Measurements from ENCODE around the gene KRTAP5-11. TPM values are rescaled to one million over a fixed set of nuclear protein-coding genes. Genes with fewer than 3 reads are reported as not detected.
"Not testable (repeated sequence)": the region's sequence is repeated elsewhere in the genome, so short reads cannot be mapped to it uniquely, and the experiment has no call there.

Gene KRTAP5-11
- total RNA-seq, 1 donor from 2014 or later, result not detected

DNA sequence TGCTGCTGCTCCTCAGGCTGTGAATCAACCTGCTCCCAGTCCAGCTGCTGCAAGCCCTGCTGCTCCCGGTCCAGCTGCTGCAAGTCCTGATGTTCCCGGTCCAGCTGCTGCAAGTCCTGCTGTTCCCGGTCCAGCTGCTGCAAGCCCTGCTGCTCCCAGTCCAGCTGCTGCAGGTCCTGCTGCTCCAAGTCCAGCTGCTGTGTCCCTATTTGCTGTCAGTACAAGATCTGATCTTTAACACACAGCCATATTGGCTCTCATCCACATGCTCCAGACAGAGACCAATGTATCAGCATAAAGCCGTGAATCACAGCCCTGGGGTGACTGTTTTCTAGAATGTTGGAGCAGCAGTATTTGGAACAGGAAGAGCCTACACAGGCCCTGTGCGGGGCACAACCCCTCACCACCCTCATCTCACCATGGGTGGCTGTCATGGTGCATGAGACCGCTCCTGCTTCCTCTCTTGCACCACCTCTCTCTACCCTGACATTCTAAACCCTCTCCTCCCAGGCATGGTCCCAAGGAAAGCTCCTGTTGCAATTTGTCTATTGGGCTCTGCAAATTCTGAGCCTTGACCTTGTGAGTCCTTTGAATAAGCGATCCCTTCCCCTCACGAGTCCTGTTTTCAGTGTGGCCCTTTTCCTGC is 13.8 kb downstream of the KRTAP5-11 start:
- Histone ChIP-seq H3K27ac (ENCODE audit: low read depth, low read length) (no peak overlapping the region), H3K4me1 (ENCODE audit: control insufficient read depth in 3 of 3, insufficient read depth in 3 of 3, low read length in 3 of 3) (peaks cover 3 to 9% (median 5%) of the 10 kb centered on the region in 3 donors), H3K27me3 (ENCODE audit: control insufficient read depth in 3 of 3, insufficient read depth in 3 of 3, low read length in 3 of 3) (peaks cover 0 to 16% (median 13%) of the 10 kb centered on the region in 3 donors), H3K4me3 (ENCODE audit: low read length in 3 of 3) (no peak overlapping the region), H3K36me3 (ENCODE audit: control insufficient read depth in 3 of 3, insufficient read depth in 3 of 3, low read length in 3 of 3) (no peaks in the 10 kb centered on the region), H3K9ac (ENCODE audit: low read depth in 1 of 3, low read length in 3 of 3) (no peak overlapping the region), H3K9me3 (ENCODE audit: control insufficient read depth in 3 of 3, low read length in 3 of 3) (no peaks in the 10 kb centered on the region)

DNA sequence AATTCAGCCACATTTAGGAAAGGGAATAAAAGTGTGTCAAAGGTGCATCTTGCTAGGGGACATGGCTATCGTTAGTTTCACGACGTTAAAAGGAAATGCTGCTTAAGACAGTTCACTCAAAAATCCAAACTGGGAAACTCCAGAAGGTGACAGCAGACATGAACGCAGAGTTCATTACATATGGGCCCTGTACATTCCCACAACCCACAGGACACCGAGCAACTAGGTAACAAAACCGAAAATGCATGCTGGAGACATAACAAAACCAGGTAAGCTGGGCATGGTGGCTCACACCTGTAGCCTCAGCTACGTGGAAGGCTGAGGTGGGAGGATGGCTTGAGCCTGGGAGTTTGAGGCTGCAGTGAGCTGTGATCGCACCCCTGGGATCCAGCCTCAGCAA is 15.0 kb downstream of the KRTAP5-11 start:
- H3K4me1 ChIP-seq (ENCODE audit: control insufficient read depth in 3 of 3, insufficient read depth in 3 of 3, low read length in 3 of 3); H3K9ac ChIP-seq (ENCODE audit: low read depth in 1 of 3, low read length in 3 of 3); H3K4me3 ChIP-seq (ENCODE audit: low read length in 3 of 3); H3K9me3 ChIP-seq (ENCODE audit: control insufficient read depth in 3 of 3, low read length in 3 of 3); H3K36me3 ChIP-seq (ENCODE audit: control insufficient read depth in 3 of 3, insufficient read depth in 3 of 3, low read length in 3 of 3); H3K27ac ChIP-seq (ENCODE audit: low read depth, low read length): not testable (repeated sequence)
- H3K27me3 ChIP-seq (ENCODE audit: control insufficient read depth in 3 of 3, insufficient read depth in 3 of 3, low read length in 3 of 3), result peaks cover 0 to 21% (median 17%) of the 10 kb centered on the region in 3 donors

DNA sequence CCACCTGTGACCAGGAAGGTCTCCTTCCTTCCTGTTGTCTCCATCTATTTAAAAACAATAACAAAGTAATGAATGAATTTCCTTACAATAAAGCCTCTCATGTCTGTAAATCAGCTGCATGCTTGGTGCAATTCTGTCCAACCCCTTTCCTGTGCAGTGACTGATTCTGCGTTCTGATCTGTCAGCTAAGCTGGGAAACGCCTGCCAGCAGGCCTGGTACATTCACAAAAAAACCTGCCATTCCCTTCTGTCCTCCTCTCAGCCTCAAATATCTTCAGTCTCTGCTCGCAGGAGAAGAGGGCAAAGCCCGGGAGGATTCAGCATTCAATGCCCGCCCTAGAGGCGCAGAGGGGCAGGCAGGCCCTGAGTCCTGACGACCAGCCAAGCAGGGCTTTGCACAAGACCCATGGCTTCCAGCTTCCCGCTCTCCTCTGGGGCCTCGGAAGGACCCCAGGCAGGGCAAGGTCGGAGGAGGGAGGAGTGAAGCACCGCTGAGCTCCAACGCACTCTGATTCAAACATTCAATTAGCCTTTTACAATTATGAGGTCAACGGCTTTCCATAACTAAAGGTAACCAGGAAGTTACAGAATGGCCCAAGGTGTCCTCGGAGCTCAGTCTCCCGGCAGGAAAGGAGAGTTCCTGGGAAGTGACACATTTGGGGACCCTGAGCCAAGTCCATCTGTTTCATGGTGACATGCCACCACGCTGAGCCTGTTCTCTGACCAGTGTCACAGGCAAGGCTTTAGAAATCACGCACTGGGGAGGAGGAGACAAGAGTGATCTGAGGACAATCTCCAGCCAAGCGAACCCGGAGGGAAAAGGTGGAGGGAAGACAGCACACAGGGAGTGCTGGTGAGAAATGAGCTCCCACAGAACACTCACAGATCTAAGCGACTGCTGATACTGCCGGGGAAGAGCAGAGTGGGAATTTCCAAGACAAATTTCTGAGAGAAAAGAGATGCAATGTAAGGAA is 15.8 kb downstream of the KRTAP5-11 start:
- not testable (repeated sequence) for H3K9ac ChIP-seq (ENCODE audit: low read depth in 1 of 3, low read length in 3 of 3); H3K4me1 ChIP-seq (ENCODE audit: control insufficient read depth in 3 of 3, insufficient read depth in 3 of 3, low read length in 3 of 3); H3K27ac ChIP-seq (ENCODE audit: low read depth, low read length); H3K36me3 ChIP-seq (ENCODE audit: control insufficient read depth in 3 of 3, insufficient read depth in 3 of 3, low read length in 3 of 3); H3K9me3 ChIP-seq (ENCODE audit: control insufficient read depth in 3 of 3, low read length in 3 of 3); H3K4me3 ChIP-seq (ENCODE audit: low read length in 3 of 3)
- peaks cover 0 to 21% (median 17%) of the 10 kb centered on the region in 3 donors for H3K27me3 ChIP-seq (ENCODE audit: control insufficient read depth in 3 of 3, insufficient read depth in 3 of 3, low read length in 3 of 3)

DNA sequence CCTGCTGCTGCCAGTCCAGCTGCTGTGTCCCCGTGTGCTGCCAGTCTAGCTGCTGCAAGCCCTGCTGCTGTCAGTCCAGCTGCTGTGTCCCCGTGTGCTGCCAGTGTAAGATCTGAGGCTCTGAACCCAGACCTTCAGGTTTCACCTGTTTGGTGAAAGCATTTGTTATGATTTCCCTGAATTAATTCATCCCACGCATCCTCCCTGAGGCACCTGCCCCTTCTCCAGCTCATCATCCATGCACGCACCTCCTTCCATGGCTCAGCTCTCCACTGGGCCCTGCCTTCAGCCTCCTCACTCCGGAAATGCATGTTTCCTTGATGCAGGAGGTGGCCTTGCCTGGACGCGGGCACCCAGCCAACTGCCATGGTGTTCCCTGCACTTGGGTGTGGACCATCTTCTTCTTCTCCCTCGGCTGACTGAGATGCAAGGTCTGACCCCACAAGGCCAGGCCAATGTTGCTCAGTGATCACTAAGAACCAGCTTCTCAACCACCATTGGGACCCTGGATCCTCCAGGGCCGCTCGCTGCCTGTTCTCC is 16.5 kb downstream of the KRTAP5-11 start:
- H3K27me3 ChIP-seq (ENCODE audit: control insufficient read depth in 3 of 3, insufficient read depth in 3 of 3, low read length in 3 of 3), result peaks cover 0 to 19% (median 17%) of the 10 kb centered on the region in 3 donors

DNA sequence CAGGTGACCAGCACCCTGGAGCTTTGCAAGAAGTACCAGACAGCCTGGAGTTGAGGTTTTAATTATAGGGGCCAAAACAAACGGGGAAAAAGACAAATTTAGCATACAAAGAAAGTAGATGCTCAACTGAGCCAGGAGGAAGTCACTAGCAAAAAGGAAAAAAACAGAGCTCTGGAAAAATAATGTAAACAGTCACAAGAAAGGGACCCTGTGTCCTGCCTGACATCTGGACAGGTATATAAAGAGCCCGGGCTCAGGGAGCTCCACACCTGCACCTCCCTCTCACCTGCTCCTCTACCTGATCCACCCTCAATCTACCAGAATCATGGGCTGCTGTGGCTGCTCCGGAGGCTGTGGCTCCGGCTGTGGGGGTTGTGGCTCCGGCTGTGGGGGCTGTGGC is 17.4 kb downstream of the KRTAP5-11 start, which contains the start of gene KRTAP5-10:
TSS of gene KRTAP5-10 (plus strand) at position 301 of the 400 bp plus-strand sequence. CDS start at position 326, 25 bp downstream.
- no peak within 1 kb of the TSS for H3K9ac ChIP-seq (ENCODE audit: low read depth in 1 of 3, low read length in 3 of 3)
- H3K4me1 ChIP-seq (ENCODE audit: control insufficient read depth in 3 of 3, insufficient read depth in 3 of 3, low read length in 3 of 3), result peaks cover 3 to 9% (median 5%) of the 10 kb centered on the region in 3 donors
- H3K4me3 ChIP-seq (ENCODE audit: low read length in 3 of 3), result no peak within 1 kb of the TSS
- no peak within 1 kb of the TSS for H3K27ac ChIP-seq (ENCODE audit: low read depth, low read length)
- no peaks in the 10 kb centered on the region for H3K36me3 ChIP-seq (ENCODE audit: control insufficient read depth in 3 of 3, insufficient read depth in 3 of 3, low read length in 3 of 3)
- peaks cover 0 to 16% (median 14%) of the 10 kb centered on the region in 3 donors for H3K27me3 ChIP-seq (ENCODE audit: control insufficient read depth in 3 of 3, insufficient read depth in 3 of 3, low read length in 3 of 3)
- no peaks in the 10 kb centered on the region for H3K9me3 ChIP-seq (ENCODE audit: control insufficient read depth in 3 of 3, low read length in 3 of 3)

More for the DNA sequence above, 16.5 kb downstream of the KRTAP5-11 start:
- Histone ChIP-seq H3K4me1 (ENCODE audit: control insufficient read depth in 3 of 3, insufficient read depth in 3 of 3, low read length in 3 of 3) (peaks cover 3 to 9% (median 5%) of the 10 kb centered on the region in 3 donors), H3K36me3 (ENCODE audit: control insufficient read depth in 3 of 3, insufficient read depth in 3 of 3, low read length in 3 of 3) (no peaks in the 10 kb centered on the region), H3K9me3 (ENCODE audit: control insufficient read depth in 3 of 3, low read length in 3 of 3) (no peaks in the 10 kb centered on the region), H3K27ac (ENCODE audit: low read depth, low read length) (no peak overlapping the region), H3K4me3 (ENCODE audit: low read length in 3 of 3) (no peak overlapping the region), H3K9ac (ENCODE audit: low read depth in 1 of 3, low read length in 3 of 3) (no peak overlapping the region)

DNA sequence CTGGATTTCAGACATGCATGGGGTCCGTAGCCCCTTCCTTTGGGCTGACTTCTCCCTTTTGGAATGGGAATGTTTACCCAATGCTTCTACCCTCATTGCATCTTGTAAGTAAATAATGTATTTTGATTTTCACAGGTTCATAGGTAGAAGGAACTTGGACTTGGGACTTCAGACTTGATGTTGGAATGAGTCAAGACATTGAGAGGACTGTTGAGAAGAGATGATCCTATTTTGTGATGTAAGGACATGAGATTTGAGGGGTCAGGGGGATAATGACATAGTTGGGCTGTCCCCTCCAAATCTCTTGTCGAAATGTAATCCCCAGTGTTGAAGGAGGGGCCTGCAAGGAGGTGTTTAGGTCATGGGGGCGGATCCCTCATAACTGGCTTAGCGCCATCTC is 18.2 kb downstream of the KRTAP5-11 start:
- H3K27ac ChIP-seq (ENCODE audit: low read depth, low read length), result no peak overlapping the region
- no peaks in the 10 kb centered on the region for H3K36me3 ChIP-seq (ENCODE audit: control insufficient read depth in 3 of 3, insufficient read depth in 3 of 3, low read length in 3 of 3)
- no peak overlapping the region for H3K9ac ChIP-seq (ENCODE audit: low read depth in 1 of 3, low read length in 3 of 3)
- peaks cover 0 to 16% (median 14%) of the 10 kb centered on the region in 3 donors for H3K27me3 ChIP-seq (ENCODE audit: control insufficient read depth in 3 of 3, insufficient read depth in 3 of 3, low read length in 3 of 3)
- peaks cover 3 to 9% (median 5%) of the 10 kb centered on the region in 3 donors for H3K4me1 ChIP-seq (ENCODE audit: control insufficient read depth in 3 of 3, insufficient read depth in 3 of 3, low read length in 3 of 3)
- no peaks in the 10 kb centered on the region for H3K9me3 ChIP-seq (ENCODE audit: control insufficient read depth in 3 of 3, low read length in 3 of 3)
- H3K4me3 ChIP-seq (ENCODE audit: low read length in 3 of 3), result no peak overlapping the region

DNA sequence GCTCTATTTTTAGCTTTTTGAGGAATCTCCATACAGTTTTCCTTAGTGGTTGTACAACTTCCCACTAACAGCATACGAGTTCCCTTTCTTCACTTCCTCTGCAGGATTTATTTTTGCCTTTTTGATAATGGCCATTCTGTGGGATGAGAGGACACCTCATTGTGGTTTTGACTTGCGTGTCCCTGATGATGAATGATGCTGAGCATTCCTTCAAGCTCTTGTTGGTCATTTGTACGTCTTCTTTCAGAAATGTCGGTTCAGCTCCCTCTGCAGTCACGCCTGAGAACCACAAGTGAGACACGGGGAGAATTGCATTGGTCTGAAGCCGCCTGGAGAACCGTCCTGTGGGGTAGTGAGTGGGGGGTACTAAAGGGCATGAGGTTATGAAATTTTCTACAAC is 19.3 kb downstream of the KRTAP5-11 start:
- H3K36me3 ChIP-seq (ENCODE audit: control insufficient read depth in 3 of 3, insufficient read depth in 3 of 3, low read length in 3 of 3), result no peaks in the 10 kb centered on the region
- peaks cover 0 to under 1% (median 0%) of the 10 kb centered on the region in 3 donors for H3K4me1 ChIP-seq (ENCODE audit: control insufficient read depth in 3 of 3, insufficient read depth in 3 of 3, low read length in 3 of 3)
- no peak overlapping the region for H3K9ac ChIP-seq (ENCODE audit: low read depth in 1 of 3, low read length in 3 of 3)
- no peaks in the 10 kb centered on the region for H3K9me3 ChIP-seq (ENCODE audit: control insufficient read depth in 3 of 3, low read length in 3 of 3)
- peaks cover 0 to 16% (median 14%) of the 10 kb centered on the region in 3 donors for H3K27me3 ChIP-seq (ENCODE audit: control insufficient read depth in 3 of 3, insufficient read depth in 3 of 3, low read length in 3 of 3)
- no peak overlapping the region for H3K4me3 ChIP-seq (ENCODE audit: low read length in 3 of 3)
- H3K27ac ChIP-seq (ENCODE audit: low read depth, low read length), result no peak overlapping the region

DNA sequence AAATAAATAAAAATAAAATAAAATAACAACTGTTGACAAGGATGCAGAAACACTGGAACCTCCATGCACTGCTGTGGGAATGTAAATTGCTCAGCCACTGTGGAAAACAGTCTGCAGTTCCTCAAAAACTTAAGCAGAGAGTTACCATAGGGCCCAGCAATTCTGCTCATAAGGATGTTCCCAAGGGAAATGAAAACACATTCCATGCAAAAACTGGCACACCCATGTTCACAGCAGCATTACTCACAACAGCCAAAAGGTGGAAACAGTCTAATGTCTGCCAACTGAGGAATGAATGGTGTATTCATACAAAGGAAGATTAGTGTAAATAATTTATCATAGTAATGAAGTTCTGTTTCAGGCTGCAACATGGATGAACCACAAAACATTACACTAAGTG is 20.6 kb downstream of the KRTAP5-11 start:
- no peaks in the 10 kb centered on the region for H3K36me3 ChIP-seq (ENCODE audit: control insufficient read depth in 3 of 3, insufficient read depth in 3 of 3, low read length in 3 of 3)
- no peak overlapping the region for H3K9ac ChIP-seq (ENCODE audit: low read depth in 1 of 3, low read length in 3 of 3)
- H3K27ac ChIP-seq (ENCODE audit: low read depth, low read length), result no peak overlapping the region
- no peaks in the 10 kb centered on the region for H3K4me1 ChIP-seq (ENCODE audit: control insufficient read depth in 3 of 3, insufficient read depth in 3 of 3, low read length in 3 of 3)
- peaks cover 0 to 16% (median 14%) of the 10 kb centered on the region in 3 donors for H3K27me3 ChIP-seq (ENCODE audit: control insufficient read depth in 3 of 3, insufficient read depth in 3 of 3, low read length in 3 of 3)
- H3K4me3 ChIP-seq (ENCODE audit: low read length in 3 of 3), result no peak overlapping the region
- no peaks in the 10 kb centered on the region for H3K9me3 ChIP-seq (ENCODE audit: control insufficient read depth in 3 of 3, low read length in 3 of 3)

DNA sequence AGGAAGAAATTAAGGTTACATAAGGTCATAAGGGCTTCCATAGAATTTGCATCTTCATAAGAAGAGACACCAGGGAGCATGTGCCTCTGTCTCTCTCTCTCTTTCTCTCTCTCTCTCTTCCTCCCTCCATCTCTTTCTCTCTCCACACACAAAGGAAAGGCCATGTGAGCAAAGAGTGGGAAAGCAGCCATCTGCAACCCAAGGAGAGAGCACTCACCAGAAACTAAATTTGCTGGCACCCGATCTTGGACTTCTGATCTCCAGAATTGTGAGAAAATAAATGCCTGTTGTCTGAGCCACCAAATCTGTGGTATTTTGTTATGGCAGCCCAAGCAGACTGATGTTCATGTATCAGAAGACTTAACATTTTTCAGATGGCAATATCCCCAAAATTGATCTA is 23.7 kb downstream of the KRTAP5-11 start:
- H3K36me3 ChIP-seq (ENCODE audit: control insufficient read depth in 3 of 3, insufficient read depth in 3 of 3, low read length in 3 of 3), result no peaks in the 10 kb centered on the region
- H3K9ac ChIP-seq (ENCODE audit: low read depth in 1 of 3, low read length in 3 of 3), result no peak overlapping the region
- H3K9me3 ChIP-seq (ENCODE audit: control insufficient read depth in 3 of 3, low read length in 3 of 3), result no peaks in the 10 kb centered on the region
- H3K4me3 ChIP-seq (ENCODE audit: low read length in 3 of 3), result no peak overlapping the region
- no peaks in the 10 kb centered on the region for H3K4me1 ChIP-seq (ENCODE audit: control insufficient read depth in 3 of 3, insufficient read depth in 3 of 3, low read length in 3 of 3)
- H3K27me3 ChIP-seq (ENCODE audit: control insufficient read depth in 3 of 3, insufficient read depth in 3 of 3, low read length in 3 of 3), result peaks cover 0 to 12% (median 7%) of the 10 kb centered on the region in 3 donors
- no peak overlapping the region for H3K27ac ChIP-seq (ENCODE audit: low read depth, low read length)

Data from skeletal muscle tissue (tissue), 4 donors.